ENCODE results near the gene FOXO4. TPM values are rescaled to one million over a fixed set of nuclear protein-coding genes. Genes with fewer than 3 reads are reported as not detected.

Gene FOXO4
- total and polyA plus RNA-seq, 2 of the 13 experiments (the other 11 are each of a cell fraction or from before 2014, with no cell fraction given) = 5.1 to 5.7 TPM

DNA sequence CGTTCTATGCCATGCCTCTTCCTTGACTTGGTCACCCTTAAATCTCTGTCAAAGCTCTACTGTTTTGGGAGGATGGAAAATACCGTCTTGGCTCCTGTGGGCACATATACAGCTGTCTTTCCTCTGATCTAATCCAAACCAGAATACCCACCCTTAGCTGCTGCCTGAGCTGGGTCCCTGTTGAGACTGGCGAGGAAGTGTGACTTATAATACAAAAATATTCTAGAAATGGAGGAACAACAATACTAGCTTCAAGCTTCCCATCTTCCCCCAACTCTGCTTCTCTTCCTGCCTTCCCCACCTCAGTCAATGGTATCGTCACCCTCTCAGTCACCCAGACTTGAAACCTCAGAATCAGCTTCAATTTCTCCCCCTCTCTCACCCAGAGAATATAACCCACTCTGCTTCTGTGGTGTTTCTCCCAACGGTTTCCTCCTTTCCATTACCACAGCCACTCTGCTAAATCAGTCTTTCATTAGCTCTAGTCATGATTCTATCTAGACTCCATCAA is 16.3 kb downstream of the FOXO4 start:
- H3K4me3 ChIP-seq (replicated peaks in 1 of 3; ENCODE audit: insufficient read depth in 1 of 3, low read depth in 2 of 3, low read length in 3 of 3) = no peak overlapping the region
- no peak for FAIRE-seq
- TF ChIP-seq, protein P1, sequence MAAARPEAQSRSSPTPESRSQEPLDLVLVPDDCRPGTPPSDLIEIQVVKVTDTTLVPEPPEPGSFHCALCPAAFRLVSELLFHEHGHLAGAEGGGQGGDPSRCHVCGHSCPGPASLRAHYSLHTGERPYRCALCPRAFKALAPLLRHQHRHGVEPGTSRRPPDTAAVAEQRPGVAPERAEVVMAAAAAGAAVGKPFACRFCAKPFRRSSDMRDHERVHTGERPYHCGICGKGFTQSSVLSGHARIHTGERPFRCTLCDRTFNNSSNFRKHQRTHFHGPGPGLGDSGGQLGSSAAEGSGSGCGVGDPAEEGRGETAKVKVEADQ (CRISPR knock-in tag; IDR thresholded peaks at IDR 0.05; ENCODE audit: borderline replicate concordance) = no peak
- no peak for TF ChIP-seq SMARCC2 (IDR thresholded peaks at IDR 0.05)
- TF ChIP-seq ZBTB1 (CRISPR knock-in tag; IDR thresholded peaks at IDR 0.05; ENCODE audit: borderline replicate concordance) = no peak
- no peak for TF ChIP-seq ATF2 (CRISPR knock-in tag; IDR thresholded peaks at IDR 0.05)
- no peak for TF ChIP-seq ZMYM3 (CRISPR knock-in tag; IDR thresholded peaks at IDR 0.05)
- TF ChIP-seq RARA (CRISPR knock-in tag; IDR thresholded peaks at IDR 0.05) = no peak
- no peak for TF ChIP-seq MYNN (CRISPR knock-in tag; IDR thresholded peaks at IDR 0.05; ENCODE audit: low read depth)
- TF ChIP-seq SP140L (CRISPR knock-in tag; IDR thresholded peaks at IDR 0.05; ENCODE audit: borderline replicate concordance) = no peak
- TF ChIP-seq HNF1A (IDR thresholded peaks at IDR 0.05; ENCODE audit: low read depth) = no peak
- no peak for TF ChIP-seq HNF1A (CRISPR knock-in tag; IDR thresholded peaks at IDR 0.05; ENCODE audit: borderline replicate concordance)
- TF ChIP-seq YY1 (IDR thresholded peaks at IDR 0.05; ENCODE audit: insufficient read depth, insufficient replicate concordance, low read depth, low read length) = no peak
- no peak for TF ChIP-seq NFE2L2 (IDR thresholded peaks at IDR 0.05; ENCODE audit: low read length)
- no peak for TF ChIP-seq TFAP4 (IDR thresholded peaks at IDR 0.05; ENCODE audit: borderline replicate concordance, low read depth)
- TF ChIP-seq PHF8 (CRISPR knock-in tag; IDR thresholded peaks at IDR 0.05) = no peak
- TF ChIP-seq RBM22 (optimal IDR thresholded peaks at IDR 0.05; ENCODE audit: low read length) = no peak
- no peak for TF ChIP-seq TGIF2 (CRISPR knock-in tag; IDR thresholded peaks at IDR 0.05)
- TF ChIP-seq, protein P2, sequence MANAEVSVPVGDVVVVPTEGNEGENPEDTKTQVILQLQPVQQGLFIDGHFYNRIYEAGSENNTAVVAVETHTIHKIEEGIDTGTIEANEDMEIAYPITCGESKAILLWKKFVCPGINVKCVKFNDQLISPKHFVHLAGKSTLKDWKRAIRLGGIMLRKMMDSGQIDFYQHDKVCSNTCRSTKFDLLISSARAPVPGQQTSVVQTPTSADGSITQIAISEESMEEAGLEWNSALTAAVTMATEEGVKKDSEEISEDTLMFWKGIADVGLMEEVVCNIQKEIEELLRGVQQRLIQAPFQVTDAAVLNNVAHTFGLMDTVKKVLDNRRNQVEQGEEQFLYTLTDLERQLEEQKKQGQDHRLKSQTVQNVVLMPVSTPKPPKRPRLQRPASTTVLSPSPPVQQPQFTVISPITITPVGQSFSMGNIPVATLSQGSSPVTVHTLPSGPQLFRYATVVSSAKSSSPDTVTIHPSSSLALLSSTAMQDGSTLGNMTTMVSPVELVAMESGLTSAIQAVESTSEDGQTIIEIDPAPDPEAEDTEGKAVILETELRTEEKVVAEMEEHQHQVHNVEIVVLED (CRISPR knock-in tag; IDR thresholded peaks at IDR 0.05; ENCODE audit: borderline replicate concordance) = no peak

More for the DNA sequence above, 16.3 kb downstream of the FOXO4 start:
- H3K4me2 ChIP-seq (ENCODE audit: low read depth, low read length) = peak overlapping the region; percentile 32; the same call in 1 of the 2 replicates
- no peaks in the 10 kb centered on the region for H3K79me2 ChIP-seq (ENCODE audit: insufficient read depth, low read length)
- H3K9me3 ChIP-seq (ENCODE audit: low read length) = no peaks in the 10 kb centered on the region
- intact Hi-C loops (cut with micrococcal nuclease; ENCODE audit: unreplicated experiment) = no loop called here
- DNase-seq (ENCODE audit: low spot score) (no peak), ATAC-seq (no peak)
- H3K4me1 ChIP-seq (ENCODE audit: insufficient read depth, low read length) = no peaks in the 10 kb centered on the region
- H2AFZ ChIP-seq (ENCODE audit: low read length) = no peak overlapping the region
- POLR2A ChIA-PET = no interaction called here
- H3K27ac ChIP-seq (ENCODE audit: extremely low read length, insufficient read depth, low read length) = no peak overlapping the region
- no peaks in the 10 kb centered on the region for H3K36me3 ChIP-seq (replicated peaks in 1 of 2; ENCODE audit: control insufficient read depth in 1 of 2, insufficient read depth in 2 of 2, low read length in 2 of 2)
- in situ Hi-C loops (cut with HindIII; ENCODE audit: extremely low pct_ligation_motif_present, low pct_unique_long_range_greater_than_20kb) = no loop called here
- H4K20me1 ChIP-seq (ENCODE audit: insufficient read depth, low read length) = no peaks in the 10 kb centered on the region
- H3K27me3 ChIP-seq (ENCODE audit: control insufficient read depth in 1 of 2, insufficient read depth in 2 of 2, low read length in 2 of 2) = no peaks in the 10 kb centered on the region
- 28% methylated on average over 4 of the region's 5 CpGs for WGBS (ENCODE audit: low lambda C conversion rate)
- CTCF ChIA-PET (ENCODE audit: low intra/inter-chr PET ratio, low total read pairs) = no interaction called here
- no TSS peak for BruUV-seq (replicated peaks)
- H3K9ac ChIP-seq (ENCODE audit: insufficient read depth, low read depth, low read length) = no peak overlapping the region

Measured in HepG2 (cell line).